Amygdala (tissue), 56 donors: ENCODE measurements around the gene PNPLA7.
"Not testable (repeated sequence)": the region's sequence is repeated elsewhere in the genome, so short reads cannot be mapped to it uniquely, and the experiment has no call there.

Source experiments
- DNase-seq, 56 donors: peaks; one replicate each; lab custom pipeline; 2025; lab: John Stamatoyannopoulos, UW

Gene PNPLA7

GRCh38 chr9:137411645-137412380 lies 138.4 kb downstream of the PNPLA7 start:
- DNase-seq: peak in 1 of 56 donors; percentile 23

- DNase-seq: no peak
Measured at GRCh38 chr9:137411260-137411644, 138.9 kb downstream of the PNPLA7 start.

- no peak for DNase-seq
Measured at GRCh38 chr9:137410891-137411249, 139.3 kb downstream of the PNPLA7 start.

GRCh38 chr9:137410236-137410890 lies 139.8 kb downstream of the PNPLA7 start:
- not testable (repeated sequence) for DNase-seq
